NCI-H446 treated with DMSO at 0.1 percent for 48 hours (cell line): ENCODE data around the gene INPPL1.
"Not testable (repeated sequence)": the region's sequence is repeated elsewhere in the genome, so short reads cannot be mapped to it uniquely, and the experiment has no call there.

Source experiments
- DNase-seq: peaks from one replicate; lab custom pipeline; 2025; lab: John Stamatoyannopoulos, UW

Gene INPPL1

GRCh38 chr11:72243173-72244059 lies 18.8 kb downstream of the INPPL1 start:
- no peak for DNase-seq

DNA sequence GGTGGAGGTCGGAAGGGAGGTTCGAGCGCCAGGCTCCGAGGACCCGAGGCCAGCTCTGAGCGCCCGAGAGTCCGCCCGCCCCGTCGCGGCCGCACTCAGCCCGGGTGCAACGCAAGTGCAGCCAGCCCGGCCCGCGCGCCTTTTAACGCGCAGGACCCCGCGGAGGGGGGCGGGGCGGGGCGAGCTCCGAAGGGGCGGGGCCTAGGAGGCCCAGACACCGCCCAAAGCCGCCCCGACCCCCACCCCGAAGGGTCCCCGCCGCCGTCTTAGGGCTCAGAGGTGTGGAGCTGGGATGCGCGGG lies 19.4 kb downstream of the INPPL1 start, which contains the start of gene PHOX2A:
Gene PHOX2A, minus strand, starts transcription at position 117 of the 301 bp plus-strand sequence. CDS start 172 bp downstream, outside the sequence.
- DNase-seq: no peak

DNA sequence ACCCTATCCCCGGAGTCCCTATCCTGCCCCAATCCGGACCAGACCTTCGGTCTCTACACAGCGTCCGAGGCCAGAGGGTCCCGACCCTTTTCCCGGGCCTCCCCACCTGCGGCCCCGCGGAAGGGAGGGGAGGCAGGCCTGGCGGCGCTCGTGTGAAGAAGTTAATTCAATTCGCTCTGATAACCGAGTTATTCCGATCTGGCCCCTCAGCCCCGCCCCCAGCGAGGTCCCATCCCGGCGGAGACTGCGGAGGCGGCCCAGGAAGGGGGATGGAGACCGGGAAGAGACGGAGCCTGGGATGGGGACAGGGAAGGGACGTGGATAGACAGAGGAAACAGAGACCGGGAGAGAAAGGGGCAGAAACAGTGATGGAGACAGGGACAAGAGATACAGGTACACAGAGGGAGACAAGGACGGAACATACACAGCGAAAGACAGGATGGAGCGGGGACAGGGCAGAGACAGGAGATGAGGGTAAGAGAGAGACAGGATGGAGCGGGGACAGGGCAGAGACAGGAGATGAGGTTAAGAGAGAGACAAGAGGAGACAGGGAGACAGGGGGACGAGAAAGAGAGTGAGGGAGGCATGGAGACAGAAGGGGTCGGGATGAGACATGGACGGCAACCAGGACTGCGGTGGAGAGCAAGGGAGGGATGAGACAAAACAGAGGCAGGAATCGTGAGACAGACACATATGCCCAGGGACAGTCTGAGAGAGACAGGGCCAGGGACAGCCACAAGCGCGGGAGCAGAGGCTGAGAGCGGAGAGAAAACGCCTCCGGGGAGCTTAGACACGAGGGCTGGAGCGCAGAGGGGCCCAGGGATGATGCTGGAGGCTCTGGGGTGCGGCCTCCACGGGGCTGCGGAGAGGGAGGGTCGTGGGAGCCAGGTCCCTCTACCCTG lies 20.0 kb downstream of the INPPL1 start:
- DNase-seq: no peak

- no peak for DNase-seq
These were observed 20.8 kb downstream of the INPPL1 start for GRCh38 chr11:72245263-72245816.

DNA sequence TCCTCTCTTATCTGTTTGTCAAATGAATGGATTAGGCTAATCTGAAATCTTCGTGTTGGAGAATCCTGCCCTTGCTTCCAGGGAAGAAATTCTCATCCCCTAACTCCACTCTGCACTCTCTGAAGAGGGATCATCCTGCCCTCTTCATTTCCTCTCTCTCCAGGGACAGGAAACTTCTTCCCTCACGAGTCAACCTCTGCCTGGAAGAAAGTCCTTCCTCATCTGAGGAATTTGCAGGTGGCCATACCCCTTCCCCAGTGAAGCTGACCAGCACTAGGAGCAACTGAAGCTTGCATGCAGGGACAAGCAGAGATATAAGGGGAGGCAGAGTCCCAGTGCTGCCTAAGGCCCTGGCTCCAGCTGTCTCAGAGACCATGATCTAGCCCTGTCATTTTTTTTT lies 23.0 kb downstream of the INPPL1 start:
- no peak for DNase-seq

DNA sequence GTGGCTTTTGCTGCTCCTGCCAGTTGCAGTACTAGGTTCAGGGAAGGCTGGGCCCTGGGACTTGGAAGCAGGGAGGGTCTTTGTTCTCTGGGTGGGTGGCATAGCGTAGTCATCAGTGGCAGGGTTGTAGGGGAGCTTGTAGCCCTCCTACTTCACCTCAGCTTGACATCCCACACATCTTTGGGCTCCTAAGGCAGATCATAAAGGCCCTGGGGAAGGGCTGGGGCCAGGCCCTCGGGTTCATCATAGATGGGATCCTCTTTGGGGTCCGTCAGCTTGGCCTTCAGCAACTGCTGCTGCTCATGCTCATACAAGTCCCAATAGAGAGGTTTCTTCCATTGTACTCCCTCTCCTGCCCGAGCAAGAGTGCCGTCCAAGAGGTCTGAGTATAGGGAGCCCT lies 25.4 kb downstream of the INPPL1 start:
- no peak for DNase-seq

DNA sequence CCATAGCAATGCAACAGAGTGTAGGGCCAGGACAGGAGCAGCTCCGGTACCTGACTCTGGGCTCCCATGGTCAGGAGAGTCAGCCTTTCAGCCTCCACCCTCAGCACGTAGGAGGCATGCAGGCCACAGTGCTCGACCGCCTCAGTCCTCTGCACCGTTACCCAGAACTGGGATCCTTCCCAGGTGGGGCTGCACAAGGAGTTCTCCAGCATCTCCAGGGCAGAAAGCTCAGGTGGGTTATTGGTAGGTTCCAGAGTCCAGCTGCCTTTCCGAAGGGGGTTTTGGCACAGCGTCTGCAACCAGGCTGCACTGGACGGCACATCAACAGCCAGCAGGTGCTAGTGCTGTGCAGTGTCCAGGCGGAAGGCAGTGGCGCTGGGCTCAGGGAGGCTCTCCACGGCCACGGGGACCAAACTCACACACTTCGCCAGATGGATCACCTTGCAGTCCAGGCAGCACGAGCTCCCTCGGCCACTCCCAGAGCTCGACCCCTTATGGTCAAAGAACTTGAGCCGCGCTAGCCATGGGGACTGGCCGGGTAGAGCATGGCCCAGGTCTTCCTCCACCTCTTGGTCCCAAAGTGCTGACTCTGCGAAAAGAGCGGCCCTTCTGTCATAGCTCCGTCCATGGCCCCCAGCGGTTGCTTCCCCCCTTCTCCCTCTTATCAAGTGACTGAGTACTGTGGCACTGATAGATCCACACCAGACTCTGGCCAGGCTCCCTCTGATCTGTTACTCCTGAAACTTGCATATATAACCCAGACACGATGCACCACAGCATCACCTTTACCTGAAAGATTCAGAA lies 26.3 kb downstream of the INPPL1 start:
- no peak for DNase-seq

DNA sequence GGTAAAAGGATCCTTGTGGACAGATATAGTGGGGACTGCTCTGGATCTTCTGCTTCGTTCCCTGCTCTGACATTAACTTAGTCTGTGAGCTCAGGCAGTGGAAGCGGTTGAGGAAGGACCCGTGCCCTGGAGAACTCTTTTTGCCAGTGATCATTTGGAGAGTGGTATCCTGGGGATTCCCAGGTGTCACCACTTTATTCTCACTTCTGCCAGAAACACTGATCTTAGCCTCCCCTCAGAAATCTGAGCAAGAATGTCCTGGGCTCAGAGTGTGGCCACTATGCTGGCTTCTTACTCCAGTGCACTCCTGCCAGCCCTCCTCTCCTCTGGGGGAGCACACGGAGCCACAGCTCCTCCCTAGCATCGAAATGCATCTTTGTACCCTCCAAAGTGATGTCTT lies 27.0 kb downstream of the INPPL1 start:
- DNase-seq: no peak

DNA sequence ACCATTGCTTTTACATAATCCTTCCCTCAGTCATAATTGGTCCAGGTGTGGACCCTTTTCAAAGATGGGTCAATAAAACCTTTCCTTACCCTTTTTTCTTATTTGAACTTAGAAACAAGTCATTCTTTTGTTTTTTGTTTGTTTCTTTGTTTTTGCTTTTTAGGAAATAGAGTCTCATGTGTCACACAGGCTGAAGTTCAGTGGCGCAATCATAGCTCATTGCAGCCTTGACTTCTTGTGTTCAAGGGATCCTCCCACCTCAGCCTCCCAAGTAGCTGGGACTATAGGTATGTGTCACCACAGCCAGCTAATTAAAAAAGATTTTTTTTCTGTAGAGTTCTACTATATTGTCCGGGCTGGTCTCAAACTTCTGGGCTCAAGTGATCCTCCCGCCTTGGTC lies 28.8 kb downstream of the INPPL1 start:
- no peak for DNase-seq

DNA sequence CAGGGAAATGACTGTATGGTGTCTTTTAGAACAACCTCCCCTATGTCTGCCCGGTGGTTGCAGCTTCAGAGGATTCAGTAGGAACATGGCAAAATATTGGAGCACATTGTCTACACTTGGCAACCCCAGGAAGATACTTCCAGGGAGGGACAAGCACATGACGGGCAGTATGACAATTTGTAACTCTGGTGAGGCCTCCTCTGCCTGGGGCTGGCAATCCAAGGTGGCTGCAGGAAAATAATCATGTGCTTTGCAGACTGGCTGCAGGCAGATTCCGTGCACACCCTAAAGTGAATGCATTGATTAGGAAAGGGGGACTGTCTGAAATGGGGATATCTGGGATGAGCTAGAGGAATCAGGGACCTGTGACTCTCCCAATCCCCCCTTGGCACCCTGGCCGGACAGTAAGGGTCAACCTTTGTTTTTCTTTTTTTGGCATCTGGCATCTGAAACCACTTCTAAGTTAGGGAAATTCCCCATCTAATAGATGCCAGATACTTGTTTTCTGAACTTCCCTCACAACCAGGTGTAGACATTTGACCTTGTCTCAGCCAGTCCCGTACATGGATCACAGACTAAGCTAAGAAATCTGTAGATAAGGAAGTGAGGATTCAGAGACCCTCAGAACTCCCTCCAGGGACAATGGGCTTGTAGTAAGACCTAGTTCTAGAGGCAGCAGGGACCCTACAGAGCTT lies 29.9 kb downstream of the INPPL1 start:
- no peak for DNase-seq

DNA sequence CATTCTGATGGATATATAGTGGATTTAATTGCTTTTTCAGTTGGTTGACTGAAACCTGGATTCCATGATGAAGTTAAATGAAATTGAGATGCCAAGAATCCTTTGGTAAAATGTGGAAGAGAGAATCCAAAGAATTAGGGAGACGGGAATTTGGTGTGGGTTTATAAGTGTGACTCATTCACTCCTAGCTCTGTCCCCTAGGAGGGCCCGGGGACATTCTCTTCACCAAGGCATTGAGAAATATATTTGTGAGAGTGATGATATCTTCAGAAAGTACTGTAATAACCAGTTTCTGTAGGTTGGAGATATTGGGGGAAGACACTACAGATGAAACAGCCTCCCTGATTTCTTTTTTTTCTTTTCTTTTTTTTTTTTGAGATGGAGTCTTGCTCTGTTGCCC lies 33.0 kb downstream of the INPPL1 start:
- no peak for DNase-seq

DNA sequence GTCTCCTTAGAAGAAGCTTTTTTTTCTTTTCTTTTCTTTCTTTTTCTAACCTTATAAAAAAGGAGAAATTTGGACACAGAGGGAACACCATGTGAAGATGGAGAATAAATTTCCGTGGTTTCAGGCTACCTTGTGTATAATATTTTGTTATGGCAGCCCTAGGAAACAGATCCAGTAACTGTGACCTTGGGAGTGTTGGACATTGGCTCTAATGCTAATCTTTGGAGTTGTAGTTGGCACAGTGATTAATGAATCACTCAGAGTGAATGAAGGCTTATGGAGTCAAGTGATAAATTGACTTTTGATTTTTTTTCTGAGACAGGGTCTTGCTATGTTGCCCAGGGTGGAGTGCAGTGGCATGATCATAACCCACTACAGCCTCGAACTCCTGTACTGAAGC lies 34.9 kb downstream of the INPPL1 start:
- no peak for DNase-seq

DNA sequence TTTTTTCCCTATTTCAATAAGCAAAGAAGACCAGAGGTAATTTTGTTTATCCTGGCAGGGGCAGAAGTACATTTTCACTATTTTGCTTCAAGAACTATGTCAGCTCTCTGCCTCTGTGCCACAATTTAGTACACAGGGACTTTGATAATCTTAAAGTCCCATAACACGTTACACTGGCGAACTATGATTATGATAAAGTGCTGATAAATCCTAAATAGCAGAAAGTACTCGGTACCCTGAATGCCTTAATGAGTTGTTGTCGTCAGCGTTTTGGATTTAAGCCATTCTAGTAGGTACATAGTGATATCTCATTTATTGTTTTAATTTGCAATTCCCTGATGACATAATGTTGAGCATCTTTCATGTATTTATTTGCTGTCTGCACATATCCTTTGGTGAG lies 36.0 kb downstream of the INPPL1 start:
- no peak for DNase-seq

GRCh38 chr11:72263361-72263760 lies 38.8 kb downstream of the INPPL1 start:
- DNase-seq: no peak

DNA sequence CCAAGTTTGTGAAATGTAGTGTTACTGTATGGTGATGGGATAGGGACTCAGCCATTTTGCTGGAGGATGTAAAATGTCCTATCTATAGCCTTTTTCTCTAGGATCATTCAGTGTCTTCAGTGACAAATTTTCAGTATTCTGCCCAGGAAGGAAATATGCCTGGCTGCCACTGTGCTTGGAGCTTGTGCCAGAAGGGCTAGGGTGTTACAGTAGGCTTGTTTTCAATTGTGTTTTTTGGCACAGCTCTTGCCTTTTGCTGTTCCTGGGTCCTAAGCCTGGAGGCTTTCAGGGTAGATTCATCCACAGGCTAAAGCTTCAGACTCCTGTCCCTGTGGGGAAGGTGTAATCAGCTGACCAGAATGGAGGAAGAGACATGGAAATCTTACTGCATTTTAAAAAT lies 41.4 kb downstream of the INPPL1 start:
- DNase-seq: peak; percentile 32

GRCh38 chr11:72266960-72267359 lies 42.4 kb downstream of the INPPL1 start:
- DNase-seq: not testable (repeated sequence)

DNA sequence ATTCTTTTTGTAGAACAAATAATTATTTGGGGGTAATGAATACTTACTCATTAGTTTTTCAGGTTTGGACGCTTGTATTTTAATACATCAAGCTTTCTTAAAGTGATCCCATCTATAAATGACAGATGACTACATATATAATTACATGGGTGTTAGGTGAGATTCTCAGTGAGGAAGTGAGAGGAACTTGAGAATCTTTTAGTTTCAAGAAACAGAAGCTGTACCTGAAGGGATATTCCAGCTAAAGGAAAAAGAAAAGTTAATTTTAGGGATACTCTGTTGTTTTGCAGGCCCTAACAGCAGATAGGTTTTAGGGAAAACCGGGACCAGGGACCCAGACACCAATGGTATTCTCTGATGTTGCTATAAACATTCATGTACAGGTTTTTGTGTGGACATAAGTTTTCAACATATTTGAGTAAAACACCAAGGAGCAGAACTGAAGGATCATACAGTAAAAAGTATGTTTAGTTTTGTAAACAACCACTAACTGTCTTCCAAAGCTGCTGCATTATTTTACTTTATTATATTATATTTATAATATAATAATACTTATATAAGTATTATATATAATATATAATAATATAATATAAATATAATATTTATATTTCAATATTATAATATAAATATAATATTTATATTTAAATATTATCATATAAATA lies 43.5 kb downstream of the INPPL1 start:
- no peak for DNase-seq

DNA sequence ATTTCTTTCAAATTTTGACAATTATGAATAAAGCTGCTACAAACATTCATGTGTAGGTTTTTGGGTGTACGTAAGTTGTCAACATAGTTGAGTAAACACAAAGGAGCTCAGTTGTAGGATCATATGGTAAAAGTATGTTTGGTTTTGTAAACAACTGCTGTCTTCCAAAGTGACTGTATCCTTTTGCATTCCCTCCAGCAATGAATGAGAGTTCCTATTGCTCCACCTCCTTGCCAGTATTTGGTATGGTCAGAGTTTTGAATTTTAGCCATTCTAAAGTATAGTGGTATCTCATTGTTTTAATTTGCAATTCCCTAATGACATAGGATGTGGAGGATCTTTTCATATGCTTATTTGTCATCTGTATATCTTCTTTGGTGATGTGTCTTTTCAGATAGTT lies 47.4 kb downstream of the INPPL1 start:
- DNase-seq: no peak

- DNase-seq: no peak
These were observed 49.9 kb downstream of the INPPL1 start for GRCh38 chr11:72274435-72274834.

GRCh38 chr11:72278905-72279304 lies 54.3 kb downstream of the INPPL1 start:
- DNase-seq: no peak

DNA sequence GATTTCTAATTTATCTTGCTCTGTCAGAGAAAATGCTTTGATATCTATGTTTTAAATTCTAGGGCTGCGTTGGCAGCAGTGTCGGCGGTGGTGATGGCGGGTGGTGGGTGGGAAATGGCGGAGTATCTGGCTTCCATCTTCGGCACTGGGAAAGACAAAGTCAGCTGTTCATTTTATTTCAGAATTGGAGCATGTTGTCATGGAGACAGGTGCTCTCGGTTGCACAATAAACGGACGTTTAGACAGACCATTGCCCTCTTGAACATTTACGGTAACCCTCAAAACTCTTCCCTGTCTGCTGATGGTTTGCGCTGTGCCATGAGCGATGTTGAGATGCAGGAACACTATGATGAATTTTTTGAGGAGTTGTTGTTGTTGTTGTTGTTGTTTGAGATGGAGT lies 55.5 kb downstream of the INPPL1 start:
- no peak for DNase-seq
